Brain microvascular endothelial cell (primary cell): ENCODE measurements around the gene RGS16.

Source experiments
- DNase-seq: peaks from one replicate; pipeline ENCODE4 v3.0.0-alpha.2; 2020
- H3K27ac ChIP-seq: fragments of 250-450 bp; sonication (Bioruptor Pico); 2 replicates; pipeline ENCODE4 v1.5.1; 2020; ENCODE audit warnings: mild to moderate bottlenecking, moderate library complexity
- H3K27me3 ChIP-seq: fragments of 250-450 bp; sonication (Bioruptor Pico); replicated peaks from 2 replicates; pipeline ENCODE4 v1.5.1; 2020; ENCODE audit warnings: mild to moderate bottlenecking
- H3K36me3 ChIP-seq: fragments of 250-450 bp; sonication (Bioruptor Pico); replicated peaks from 2 replicates; pipeline ENCODE4 v1.5.1; 2020; ENCODE audit warnings: mild to moderate bottlenecking
- H3K4me3 ChIP-seq: 2 replicates; pipeline ENCODE4 v1.5.1; 2011; ENCODE audit warnings: low read depth, mild to moderate bottlenecking, control low read depth, low read length, moderate library complexity
- in situ Hi-C: cut with HindIII; loops from 2 replicates; pipeline ENCODE4 v1.10.0; 2017; ENCODE audit warnings: low sequenced_read_pairs, low pct_ligation_motif_present
- TF ChIP-seq, protein P1 (sequence below): IDR thresholded peaks from 2 replicates; pipeline ENCODE4 v1.5.1; 2011; ENCODE audit warnings: low read depth, mild to moderate bottlenecking, moderate library complexity, low read length, control low read depth, inconsistent platforms; ENCODE audit errors: missing control alignments

The RGS16 gene

DNA sequence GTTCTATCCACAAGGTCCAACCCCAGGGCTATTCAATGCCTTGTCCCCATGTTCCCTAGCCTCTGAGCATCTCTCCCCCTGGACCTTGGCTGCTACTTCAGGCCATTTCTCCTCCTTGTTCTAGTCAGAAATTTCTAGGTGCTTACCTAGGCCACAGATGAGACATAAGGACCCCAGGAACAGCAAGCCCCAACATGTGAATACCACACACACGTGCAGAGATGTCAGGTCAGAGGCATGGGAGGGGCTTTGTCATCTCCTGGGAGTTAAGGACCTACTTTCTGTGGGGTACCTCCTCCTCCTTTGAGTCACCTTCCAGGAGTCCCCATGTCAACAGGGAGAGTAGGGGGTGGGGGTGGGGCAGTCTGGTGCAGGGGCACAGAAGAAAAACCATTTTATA lies 7.1 kb upstream of the RGS16 start:
- in situ Hi-C loops, result no loop called here
- no peaks in the 10 kb centered on the region for H3K36me3 ChIP-seq
- H3K27ac ChIP-seq, result no peak overlapping the region
- no peaks in the 10 kb centered on the region for H3K27me3 ChIP-seq
- no peak for DNase-seq
- TF ChIP-seq, protein P1, sequence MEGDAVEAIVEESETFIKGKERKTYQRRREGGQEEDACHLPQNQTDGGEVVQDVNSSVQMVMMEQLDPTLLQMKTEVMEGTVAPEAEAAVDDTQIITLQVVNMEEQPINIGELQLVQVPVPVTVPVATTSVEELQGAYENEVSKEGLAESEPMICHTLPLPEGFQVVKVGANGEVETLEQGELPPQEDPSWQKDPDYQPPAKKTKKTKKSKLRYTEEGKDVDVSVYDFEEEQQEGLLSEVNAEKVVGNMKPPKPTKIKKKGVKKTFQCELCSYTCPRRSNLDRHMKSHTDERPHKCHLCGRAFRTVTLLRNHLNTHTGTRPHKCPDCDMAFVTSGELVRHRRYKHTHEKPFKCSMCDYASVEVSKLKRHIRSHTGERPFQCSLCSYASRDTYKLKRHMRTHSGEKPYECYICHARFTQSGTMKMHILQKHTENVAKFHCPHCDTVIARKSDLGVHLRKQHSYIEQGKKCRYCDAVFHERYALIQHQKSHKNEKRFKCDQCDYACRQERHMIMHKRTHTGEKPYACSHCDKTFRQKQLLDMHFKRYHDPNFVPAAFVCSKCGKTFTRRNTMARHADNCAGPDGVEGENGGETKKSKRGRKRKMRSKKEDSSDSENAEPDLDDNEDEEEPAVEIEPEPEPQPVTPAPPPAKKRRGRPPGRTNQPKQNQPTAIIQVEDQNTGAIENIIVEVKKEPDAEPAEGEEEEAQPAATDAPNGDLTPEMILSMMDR, result no peak
- H3K4me3 ChIP-seq, result no peak overlapping the region

DNA sequence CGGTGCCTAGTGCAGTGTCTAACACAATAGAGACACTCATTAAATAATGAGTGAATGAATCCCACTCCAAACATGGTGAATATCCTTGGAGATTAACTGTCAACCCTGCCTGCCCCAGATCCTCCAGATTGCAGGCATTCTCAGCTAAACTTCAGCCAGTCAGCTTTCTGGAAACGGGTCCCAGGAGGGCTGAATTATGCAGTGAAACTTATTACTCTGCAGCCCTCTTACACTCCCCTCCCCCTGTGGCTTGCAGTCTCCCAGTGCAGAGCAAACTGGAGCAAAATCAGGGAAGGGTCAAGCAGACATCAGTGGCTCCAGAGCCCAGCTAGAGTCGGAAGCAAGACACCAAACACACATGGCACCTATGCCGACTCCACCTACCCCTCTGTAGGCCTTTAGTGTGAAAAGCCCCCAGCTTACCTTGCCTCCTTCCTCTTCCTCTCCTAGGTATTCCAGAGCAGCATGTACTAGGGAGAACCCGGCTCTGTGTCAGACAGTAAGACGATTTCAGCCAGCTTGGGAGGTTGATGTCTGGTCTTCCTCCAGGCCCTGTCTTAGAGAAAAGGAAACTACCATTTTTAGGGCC lies 6.5 kb upstream of the RGS16 start:
- Histone ChIP-seq H3K27me3 (no peaks in the 10 kb centered on the region), H3K4me3 (no peak overlapping the region), H3K27ac (no peak overlapping the region), H3K36me3 (no peaks in the 10 kb centered on the region)
- no peak for DNase-seq
- in situ Hi-C loops, result no loop called here
- TF ChIP-seq, protein P1, result no peak

DNA sequence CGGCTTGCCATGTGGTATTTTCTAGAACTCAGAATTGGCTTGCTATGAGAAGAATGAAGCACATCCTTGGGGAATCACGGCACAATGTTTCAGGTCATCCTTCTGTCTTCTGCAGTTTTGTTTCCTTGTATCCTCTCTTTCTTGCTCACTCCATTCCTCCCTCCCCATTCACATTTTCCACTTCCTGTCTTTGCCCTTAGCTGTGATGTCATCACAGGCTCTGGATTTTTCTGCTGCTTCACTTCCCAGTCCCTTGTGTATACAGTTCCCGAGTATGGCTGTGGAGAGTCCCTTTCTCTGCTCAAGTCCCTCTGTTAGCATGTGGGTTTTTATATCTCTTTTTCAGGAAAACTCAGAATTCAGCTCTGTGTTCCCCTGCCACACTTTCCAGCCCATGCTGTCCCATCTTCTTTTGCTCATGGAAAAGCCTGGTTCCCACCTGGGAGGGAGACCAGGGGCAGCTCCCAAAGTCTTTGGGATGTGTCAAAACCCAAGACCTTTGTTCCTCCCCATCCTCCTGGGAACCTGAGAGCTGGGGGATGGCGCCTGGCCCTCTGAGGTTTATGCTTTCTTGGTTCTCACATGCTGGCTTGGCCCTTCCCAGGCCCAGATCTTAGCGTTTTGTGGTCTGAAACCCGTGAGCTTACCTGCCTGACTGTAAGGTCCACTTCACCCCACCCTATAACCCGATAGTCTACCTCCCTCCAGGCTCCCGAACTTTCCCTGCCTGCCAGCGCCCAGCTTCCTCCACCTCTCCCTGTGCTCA lies 4.8 kb upstream of the RGS16 start:
- in situ Hi-C loops, result no loop called here
- no peaks in the 10 kb centered on the region for H3K27me3 ChIP-seq
- TF ChIP-seq, protein P1, result no peak

DNA sequence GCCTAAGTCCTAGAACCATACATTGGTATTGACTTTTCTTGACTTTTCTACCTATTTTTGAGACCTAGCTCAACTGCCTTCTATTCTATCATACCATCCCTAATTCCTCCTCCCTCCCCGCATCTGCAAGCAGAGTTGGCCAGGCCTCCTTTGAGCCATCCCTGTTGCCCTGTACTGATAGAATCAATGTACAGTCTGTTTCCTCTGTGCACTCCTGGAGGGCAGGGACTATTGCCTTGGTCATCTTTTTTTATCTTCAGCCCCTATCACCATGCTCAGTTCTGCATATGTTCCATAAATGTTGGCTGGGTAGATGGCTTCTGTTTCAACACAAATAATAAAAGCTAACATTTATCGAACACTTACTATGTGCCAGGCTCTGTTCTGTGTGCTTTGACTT lies 4.0 kb upstream of the RGS16 start:
- H3K4me3 ChIP-seq, result no peak overlapping the region
- no peak for DNase-seq
- in situ Hi-C loops, result no loop called here
- no peaks in the 10 kb centered on the region for H3K27me3 ChIP-seq
- H3K36me3 ChIP-seq, result no peaks in the 10 kb centered on the region
- H3K27ac ChIP-seq, result no peak overlapping the region
- TF ChIP-seq, protein P1, result no peak

More for the DNA sequence above, 4.8 kb upstream of the RGS16 start:
- Histone ChIP-seq H3K27ac (no peak overlapping the region), H3K4me3 (no peak overlapping the region), H3K36me3 (no peaks in the 10 kb centered on the region)
- peak; percentile 38 for DNase-seq

DNA sequence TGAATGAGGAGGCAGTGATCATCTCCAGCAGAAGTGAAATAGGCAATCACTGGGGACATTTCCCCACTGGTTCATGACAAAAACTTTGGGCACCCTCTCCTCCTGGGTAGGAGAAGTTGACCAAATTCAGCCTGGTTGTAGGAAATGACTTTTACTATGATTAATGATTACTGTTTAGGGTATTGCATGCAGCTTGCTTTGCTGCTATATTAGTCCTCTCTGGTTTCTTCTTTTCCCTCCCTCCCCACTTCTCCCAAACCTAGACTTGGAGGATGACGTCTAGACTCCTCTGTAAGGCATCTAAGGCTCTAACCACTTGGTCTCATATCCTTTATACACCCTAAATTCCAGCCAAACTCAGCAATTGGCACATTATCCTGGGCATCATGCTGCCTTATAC lies 3.4 kb upstream of the RGS16 start:
- in situ Hi-C loops, result no loop called here
- DNase-seq, result no peak

More for the DNA sequence above, 3.4 kb upstream of the RGS16 start:
- Histone ChIP-seq H3K4me3 (no peak overlapping the region), H3K36me3 (no peaks in the 10 kb centered on the region), H3K27ac (no peak overlapping the region), H3K27me3 (no peaks in the 10 kb centered on the region)
- TF ChIP-seq, protein P1, result no peak
